ENCODE measurements around the gene PKM. TPM values are rescaled to one million over a fixed set of nuclear protein-coding genes. Genes with fewer than 3 reads are reported as not detected.

Gene PKM
- total and polyA plus RNA-seq, 9 of the 15 experiments (the other 6 are each of a cell fraction or from before 2014, with no cell fraction given): 140 to 825 (median 383) TPM

DNA sequence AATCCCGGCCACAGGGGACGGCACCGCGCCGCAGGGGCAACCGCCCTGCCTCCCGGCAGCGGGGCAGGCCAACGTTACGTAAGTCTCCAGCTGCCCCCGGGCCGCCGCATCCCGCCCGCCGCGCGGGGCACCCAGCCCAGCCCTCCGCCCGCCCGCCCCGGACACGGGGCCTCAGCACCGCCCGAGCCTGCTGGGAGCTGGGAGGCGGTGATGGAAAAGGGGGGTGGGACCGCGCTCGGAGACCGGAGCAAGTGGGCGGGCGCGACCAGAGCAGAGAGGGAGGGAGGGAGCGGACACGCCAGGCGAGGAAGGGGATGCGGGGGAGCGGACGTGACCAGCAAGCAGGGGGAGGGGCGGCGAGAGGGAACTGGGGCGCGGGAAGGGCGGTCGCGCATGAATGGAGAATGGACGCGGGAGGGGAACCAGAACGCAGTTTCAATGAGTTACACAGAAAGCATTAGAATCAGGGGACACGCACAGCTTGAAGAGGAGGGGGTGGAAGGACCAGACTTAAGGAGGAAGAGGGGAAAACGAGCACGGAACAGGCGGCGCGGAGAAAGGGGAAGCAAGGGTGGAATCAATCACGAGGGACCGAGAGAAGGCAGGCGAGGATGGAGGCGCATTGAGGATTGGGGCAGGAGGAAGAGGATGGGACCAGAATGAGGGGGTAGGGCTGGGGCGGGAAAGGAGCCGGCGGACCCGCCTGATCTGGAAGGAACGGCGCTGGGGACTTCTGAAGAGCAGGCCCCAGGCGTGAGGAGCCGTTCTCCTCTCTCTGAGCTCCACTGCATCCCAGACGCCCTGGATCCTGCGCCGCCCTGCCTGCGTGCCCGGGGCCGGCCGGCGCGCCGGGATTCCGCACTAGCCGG is 559 bp downstream of the PKM start (continued):
- TF ChIP-seq XRCC3 (IDR thresholded peaks at IDR 0.05): no peak
- TF ChIP-seq SMARCB1 (IDR thresholded peaks at IDR 0.05; ENCODE audit: insufficient read length, low read depth): no peak
- TF ChIP-seq RBM17 (IDR thresholded peaks at IDR 0.05; ENCODE audit: borderline replicate concordance, low read depth, low read length): no peak
- TF ChIP-seq CBX1 (IDR thresholded peaks at IDR 0.05; ENCODE audit: low read depth): peak; percentile 18; the same call in 1 of the 2 replicates
- TF ChIP-seq CBX5 (IDR thresholded peaks at IDR 0.05; ENCODE audit: borderline replicate concordance, low read depth): no peak
- no peak for TF ChIP-seq ZNF707 (CRISPR knock-in tag; conservative IDR thresholded peaks at IDR 0.05)
- TF ChIP-seq L3MBTL2 (IDR thresholded peaks at IDR 0.05): 0 out of 2 replicates have a peak, but pooled peaks have one; percentile 47
- TF ChIP-seq ATF7 (IDR thresholded peaks at IDR 0.05): no peak
- peak; percentile 49 to 59; a peak in 2 of 4 replicates for TF ChIP-seq ARNT (IDR thresholded peaks at IDR 0.05)
- TF ChIP-seq NUFIP1 (IDR thresholded peaks at IDR 0.05; ENCODE audit: partially characterized antibody): no peak
- TF ChIP-seq SRSF7 (optimal IDR thresholded peaks at IDR 0.05; ENCODE audit: low read depth, low read length): no peak
- no peak for TF ChIP-seq XRCC5 (IDR thresholded peaks at IDR 0.05; ENCODE audit: low read depth, low read length)
- TF ChIP-seq U2AF1 (optimal IDR thresholded peaks at IDR 0.05; ENCODE audit: low read depth, low read length): no peak
- no peak for TF ChIP-seq RBM15 (IDR thresholded peaks at IDR 0.05; ENCODE audit: insufficient read depth, low read length)
- TF ChIP-seq, protein P1, sequence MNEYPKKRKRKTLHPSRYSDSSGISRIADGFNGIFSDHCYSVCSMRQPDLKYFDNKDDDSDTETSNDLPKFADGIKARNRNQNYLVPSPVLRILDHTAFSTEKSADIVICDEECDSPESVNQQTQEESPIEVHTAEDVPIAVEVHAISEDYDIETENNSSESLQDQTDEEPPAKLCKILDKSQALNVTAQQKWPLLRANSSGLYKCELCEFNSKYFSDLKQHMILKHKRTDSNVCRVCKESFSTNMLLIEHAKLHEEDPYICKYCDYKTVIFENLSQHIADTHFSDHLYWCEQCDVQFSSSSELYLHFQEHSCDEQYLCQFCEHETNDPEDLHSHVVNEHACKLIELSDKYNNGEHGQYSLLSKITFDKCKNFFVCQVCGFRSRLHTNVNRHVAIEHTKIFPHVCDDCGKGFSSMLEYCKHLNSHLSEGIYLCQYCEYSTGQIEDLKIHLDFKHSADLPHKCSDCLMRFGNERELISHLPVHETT (CRISPR knock-in tag; conservative IDR thresholded peaks at IDR 0.05 in 1 of 2, IDR thresholded peaks at IDR 0.05 in 1 of 2): no peak
- TF ChIP-seq HLTF (IDR thresholded peaks at IDR 0.05): peak; percentile 88; the same call in 1 of the 2 replicates
- TF ChIP-seq, protein P2, sequence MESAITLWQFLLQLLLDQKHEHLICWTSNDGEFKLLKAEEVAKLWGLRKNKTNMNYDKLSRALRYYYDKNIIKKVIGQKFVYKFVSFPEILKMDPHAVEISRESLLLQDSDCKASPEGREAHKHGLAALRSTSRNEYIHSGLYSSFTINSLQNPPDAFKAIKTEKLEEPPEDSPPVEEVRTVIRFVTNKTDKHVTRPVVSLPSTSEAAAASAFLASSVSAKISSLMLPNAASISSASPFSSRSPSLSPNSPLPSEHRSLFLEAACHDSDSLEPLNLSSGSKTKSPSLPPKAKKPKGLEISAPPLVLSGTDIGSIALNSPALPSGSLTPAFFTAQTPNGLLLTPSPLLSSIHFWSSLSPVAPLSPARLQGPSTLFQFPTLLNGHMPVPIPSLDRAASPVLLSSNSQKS (CRISPR knock-in tag; IDR thresholded peaks at IDR 0.05): no peak
- TF ChIP-seq TEAD4 (IDR thresholded peaks at IDR 0.05; ENCODE audit: low read length): 0 out of 2 replicates have a peak, but pooled peaks have one; percentile 23
- TF ChIP-seq TEAD4 (CRISPR knock-in tag; IDR thresholded peaks at IDR 0.05; ENCODE audit: borderline replicate concordance): no peak
- TF ChIP-seq, protein P3, sequence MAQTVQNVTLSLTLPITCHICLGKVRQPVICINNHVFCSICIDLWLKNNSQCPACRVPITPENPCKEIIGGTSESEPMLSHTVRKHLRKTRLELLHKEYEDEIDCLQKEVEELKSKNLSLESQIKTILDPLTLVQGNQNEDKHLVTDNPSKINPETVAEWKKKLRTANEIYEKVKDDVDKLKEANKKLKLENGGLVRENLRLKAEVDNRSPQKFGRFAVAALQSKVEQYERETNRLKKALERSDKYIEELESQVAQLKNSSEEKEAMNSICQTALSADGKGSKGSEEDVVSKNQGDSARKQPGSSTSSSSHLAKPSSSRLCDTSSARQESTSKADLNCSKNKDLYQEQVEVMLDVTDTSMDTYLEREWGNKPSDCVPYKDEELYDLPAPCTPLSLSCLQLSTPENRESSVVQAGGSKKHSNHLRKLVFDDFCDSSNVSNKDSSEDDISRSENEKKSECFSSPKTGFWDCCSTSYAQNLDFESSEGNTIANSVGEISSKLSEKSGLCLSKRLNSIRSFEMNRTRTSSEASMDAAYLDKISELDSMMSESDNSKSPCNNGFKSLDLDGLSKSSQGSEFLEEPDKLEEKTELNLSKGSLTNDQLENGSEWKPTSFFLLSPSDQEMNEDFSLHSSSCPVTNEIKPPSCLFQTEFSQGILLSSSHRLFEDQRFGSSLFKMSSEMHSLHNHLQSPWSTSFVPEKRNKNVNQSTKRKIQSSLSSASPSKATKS (CRISPR knock-in tag; IDR thresholded peaks at IDR 0.05): no peak
- no peak for TF ChIP-seq SLC30A9 (CRISPR knock-in tag; IDR thresholded peaks at IDR 0.05)
- TF ChIP-seq, protein P4, sequence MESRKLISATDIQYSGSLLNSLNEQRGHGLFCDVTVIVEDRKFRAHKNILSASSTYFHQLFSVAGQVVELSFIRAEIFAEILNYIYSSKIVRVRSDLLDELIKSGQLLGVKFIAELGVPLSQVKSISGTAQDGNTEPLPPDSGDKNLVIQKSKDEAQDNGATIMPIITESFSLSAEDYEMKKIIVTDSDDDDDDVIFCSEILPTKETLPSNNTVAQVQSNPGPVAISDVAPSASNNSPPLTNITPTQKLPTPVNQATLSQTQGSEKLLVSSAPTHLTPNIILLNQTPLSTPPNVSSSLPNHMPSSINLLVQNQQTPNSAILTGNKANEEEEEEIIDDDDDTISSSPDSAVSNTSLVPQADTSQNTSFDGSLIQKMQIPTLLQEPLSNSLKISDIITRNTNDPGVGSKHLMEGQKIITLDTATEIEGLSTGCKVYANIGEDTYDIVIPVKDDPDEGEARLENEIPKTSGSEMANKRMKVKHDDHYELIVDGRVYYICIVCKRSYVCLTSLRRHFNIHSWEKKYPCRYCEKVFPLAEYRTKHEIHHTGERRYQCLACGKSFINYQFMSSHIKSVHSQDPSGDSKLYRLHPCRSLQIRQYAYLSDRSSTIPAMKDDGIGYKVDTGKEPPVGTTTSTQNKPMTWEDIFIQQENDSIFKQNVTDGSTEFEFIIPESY (CRISPR knock-in tag; IDR thresholded peaks at IDR 0.05): no peak
